ENCODE data around the gene ABCD2. TPM values are rescaled to one million over a fixed set of nuclear protein-coding genes. Genes with fewer than 3 reads are reported as not detected.

ABCD2 gene
- total and polyA plus RNA-seq, 9 of the 15 experiments (the other 6 are each of a cell fraction or from before 2014, with no cell fraction given), result 0.01 to 0.08 (median 0.04) TPM; not detected in 3

- TF ChIP-seq, protein P1, sequence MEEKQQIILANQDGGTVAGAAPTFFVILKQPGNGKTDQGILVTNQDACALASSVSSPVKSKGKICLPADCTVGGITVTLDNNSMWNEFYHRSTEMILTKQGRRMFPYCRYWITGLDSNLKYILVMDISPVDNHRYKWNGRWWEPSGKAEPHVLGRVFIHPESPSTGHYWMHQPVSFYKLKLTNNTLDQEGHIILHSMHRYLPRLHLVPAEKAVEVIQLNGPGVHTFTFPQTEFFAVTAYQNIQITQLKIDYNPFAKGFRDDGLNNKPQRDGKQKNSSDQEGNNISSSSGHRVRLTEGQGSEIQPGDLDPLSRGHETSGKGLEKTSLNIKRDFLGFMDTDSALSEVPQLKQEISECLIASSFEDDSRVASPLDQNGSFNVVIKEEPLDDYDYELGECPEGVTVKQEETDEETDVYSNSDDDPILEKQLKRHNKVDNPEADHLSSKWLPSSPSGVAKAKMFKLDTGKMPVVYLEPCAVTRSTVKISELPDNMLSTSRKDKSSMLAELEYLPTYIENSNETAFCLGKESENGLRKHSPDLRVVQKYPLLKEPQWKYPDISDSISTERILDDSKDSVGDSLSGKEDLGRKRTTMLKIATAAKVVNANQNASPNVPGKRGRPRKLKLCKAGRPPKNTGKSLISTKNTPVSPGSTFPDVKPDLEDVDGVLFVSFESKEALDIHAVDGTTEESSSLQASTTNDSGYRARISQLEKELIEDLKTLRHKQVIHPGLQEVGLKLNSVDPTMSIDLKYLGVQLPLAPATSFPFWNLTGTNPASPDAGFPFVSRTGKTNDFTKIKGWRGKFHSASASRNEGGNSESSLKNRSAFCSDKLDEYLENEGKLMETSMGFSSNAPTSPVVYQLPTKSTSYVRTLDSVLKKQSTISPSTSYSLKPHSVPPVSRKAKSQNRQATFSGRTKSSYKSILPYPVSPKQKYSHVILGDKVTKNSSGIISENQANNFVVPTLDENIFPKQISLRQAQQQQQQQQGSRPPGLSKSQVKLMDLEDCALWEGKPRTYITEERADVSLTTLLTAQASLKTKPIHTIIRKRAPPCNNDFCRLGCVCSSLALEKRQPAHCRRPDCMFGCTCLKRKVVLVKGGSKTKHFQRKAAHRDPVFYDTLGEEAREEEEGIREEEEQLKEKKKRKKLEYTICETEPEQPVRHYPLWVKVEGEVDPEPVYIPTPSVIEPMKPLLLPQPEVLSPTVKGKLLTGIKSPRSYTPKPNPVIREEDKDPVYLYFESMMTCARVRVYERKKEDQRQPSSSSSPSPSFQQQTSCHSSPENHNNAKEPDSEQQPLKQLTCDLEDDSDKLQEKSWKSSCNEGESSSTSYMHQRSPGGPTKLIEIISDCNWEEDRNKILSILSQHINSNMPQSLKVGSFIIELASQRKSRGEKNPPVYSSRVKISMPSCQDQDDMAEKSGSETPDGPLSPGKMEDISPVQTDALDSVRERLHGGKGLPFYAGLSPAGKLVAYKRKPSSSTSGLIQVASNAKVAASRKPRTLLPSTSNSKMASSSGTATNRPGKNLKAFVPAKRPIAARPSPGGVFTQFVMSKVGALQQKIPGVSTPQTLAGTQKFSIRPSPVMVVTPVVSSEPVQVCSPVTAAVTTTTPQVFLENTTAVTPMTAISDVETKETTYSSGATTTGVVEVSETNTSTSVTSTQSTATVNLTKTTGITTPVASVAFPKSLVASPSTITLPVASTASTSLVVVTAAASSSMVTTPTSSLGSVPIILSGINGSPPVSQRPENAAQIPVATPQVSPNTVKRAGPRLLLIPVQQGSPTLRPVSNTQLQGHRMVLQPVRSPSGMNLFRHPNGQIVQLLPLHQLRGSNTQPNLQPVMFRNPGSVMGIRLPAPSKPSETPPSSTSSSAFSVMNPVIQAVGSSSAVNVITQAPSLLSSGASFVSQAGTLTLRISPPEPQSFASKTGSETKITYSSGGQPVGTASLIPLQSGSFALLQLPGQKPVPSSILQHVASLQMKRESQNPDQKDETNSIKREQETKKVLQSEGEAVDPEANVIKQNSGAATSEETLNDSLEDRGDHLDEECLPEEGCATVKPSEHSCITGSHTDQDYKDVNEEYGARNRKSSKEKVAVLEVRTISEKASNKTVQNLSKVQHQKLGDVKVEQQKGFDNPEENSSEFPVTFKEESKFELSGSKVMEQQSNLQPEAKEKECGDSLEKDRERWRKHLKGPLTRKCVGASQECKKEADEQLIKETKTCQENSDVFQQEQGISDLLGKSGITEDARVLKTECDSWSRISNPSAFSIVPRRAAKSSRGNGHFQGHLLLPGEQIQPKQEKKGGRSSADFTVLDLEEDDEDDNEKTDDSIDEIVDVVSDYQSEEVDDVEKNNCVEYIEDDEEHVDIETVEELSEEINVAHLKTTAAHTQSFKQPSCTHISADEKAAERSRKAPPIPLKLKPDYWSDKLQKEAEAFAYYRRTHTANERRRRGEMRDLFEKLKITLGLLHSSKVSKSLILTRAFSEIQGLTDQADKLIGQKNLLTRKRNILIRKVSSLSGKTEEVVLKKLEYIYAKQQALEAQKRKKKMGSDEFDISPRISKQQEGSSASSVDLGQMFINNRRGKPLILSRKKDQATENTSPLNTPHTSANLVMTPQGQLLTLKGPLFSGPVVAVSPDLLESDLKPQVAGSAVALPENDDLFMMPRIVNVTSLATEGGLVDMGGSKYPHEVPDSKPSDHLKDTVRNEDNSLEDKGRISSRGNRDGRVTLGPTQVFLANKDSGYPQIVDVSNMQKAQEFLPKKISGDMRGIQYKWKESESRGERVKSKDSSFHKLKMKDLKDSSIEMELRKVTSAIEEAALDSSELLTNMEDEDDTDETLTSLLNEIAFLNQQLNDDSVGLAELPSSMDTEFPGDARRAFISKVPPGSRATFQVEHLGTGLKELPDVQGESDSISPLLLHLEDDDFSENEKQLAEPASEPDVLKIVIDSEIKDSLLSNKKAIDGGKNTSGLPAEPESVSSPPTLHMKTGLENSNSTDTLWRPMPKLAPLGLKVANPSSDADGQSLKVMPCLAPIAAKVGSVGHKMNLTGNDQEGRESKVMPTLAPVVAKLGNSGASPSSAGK (IDR thresholded peaks at IDR 0.05), result no peak
Observed at GRCh38 chr12:39616251-39616650, 3.4 kb downstream of the ABCD2 start (continued).
